Sigmoid colon (tissue), 4 donors: ENCODE data around the gene CD163.

Experiments used
- CTCF ChIP-seq, 4 experiments: fragments of 450-650 bp in 3 of 4; fragments of 200-600 bp in 1 of 4; IDR thresholded peaks; one replicate each; pipeline ENCODE4 v1.5.1; 2016 to 2019; ENCODE audit warnings: antibody characterized with exemption in 4 of 4, mild to moderate bottlenecking in 3 of 4, moderate library complexity in 2 of 4
- EP300 ChIP-seq, 4 donors: sonication (generic); formaldehyde crosslinking; IDR thresholded peaks; one replicate each; pipeline ENCODE4 v1.6.1; 2017; ENCODE audit warnings: antibody characterized with exemption in 4 of 4
- POLR2A ChIP-seq, 2 donors: fragments of 450-650 bp; IDR thresholded peaks; one replicate each; pipeline ENCODE4 v1.6.1; 2016; ENCODE audit warnings: antibody characterized with exemption in 2 of 2, mild to moderate bottlenecking in 2 of 2, moderate library complexity in 2 of 2
- POLR2AphosphoS5 ChIP-seq, 4 donors: sonication (generic); formaldehyde crosslinking; IDR thresholded peaks; one replicate each; pipeline ENCODE4 v1.6.1; 2017; ENCODE audit warnings: antibody characterized with exemption in 4 of 4

GRCh38 chr12:7431993-7432685 is 71.4 kb downstream of the CD163 start:
- TF ChIP-seq POLR2A (IDR thresholded peaks at IDR 0.05), result no peak
- TF ChIP-seq CTCF (IDR thresholded peaks at IDR 0.05), result no peak
- TF ChIP-seq POLR2AphosphoS5 (IDR thresholded peaks at IDR 0.05), result no peak
- TF ChIP-seq EP300 (IDR thresholded peaks at IDR 0.05), result no peak
